ENCODE data around the gene DIS3L2. TPM values are rescaled to one million over a fixed set of nuclear protein-coding genes. Genes with fewer than 3 reads are reported as not detected.

Gene DIS3L2
- total RNA-seq, 4 donors from 2014 or later = 12.8 to 27.3 (median 16.8) TPM

DNA sequence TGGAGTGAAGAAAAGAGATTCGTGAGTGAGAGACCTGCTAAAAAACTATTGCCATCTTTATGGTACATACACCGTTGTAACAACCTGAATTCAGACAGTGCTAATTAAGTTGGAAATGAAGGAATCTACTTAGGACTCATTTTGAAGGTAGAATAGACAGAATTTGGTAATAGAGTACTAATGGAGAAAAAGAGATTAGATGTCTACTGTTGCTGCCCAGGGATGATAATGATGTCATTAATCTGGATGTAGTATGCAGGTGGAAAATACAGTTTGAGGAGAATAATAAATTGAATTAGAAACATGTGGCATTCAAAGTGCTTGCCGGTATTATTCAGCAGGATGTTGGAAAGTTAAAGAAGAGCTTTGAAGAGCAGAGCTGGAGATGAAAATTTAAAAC is 44.7 kb downstream of the DIS3L2 start:
- Histone ChIP-seq H3K4me1 (no peaks in the 10 kb centered on the region), H3K27ac (no peak overlapping the region), H3K4me3 (no peak overlapping the region), H3K27me3 (no peaks in the 10 kb centered on the region), H3K9me3 (no peaks in the 10 kb centered on the region), H3K36me3 (no peaks in the 10 kb centered on the region)
- TF ChIP-seq, protein P1, sequence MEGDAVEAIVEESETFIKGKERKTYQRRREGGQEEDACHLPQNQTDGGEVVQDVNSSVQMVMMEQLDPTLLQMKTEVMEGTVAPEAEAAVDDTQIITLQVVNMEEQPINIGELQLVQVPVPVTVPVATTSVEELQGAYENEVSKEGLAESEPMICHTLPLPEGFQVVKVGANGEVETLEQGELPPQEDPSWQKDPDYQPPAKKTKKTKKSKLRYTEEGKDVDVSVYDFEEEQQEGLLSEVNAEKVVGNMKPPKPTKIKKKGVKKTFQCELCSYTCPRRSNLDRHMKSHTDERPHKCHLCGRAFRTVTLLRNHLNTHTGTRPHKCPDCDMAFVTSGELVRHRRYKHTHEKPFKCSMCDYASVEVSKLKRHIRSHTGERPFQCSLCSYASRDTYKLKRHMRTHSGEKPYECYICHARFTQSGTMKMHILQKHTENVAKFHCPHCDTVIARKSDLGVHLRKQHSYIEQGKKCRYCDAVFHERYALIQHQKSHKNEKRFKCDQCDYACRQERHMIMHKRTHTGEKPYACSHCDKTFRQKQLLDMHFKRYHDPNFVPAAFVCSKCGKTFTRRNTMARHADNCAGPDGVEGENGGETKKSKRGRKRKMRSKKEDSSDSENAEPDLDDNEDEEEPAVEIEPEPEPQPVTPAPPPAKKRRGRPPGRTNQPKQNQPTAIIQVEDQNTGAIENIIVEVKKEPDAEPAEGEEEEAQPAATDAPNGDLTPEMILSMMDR (IDR thresholded peaks at IDR 0.05 in 4 of 5, conservative IDR thresholded peaks at IDR 0.05 in 1 of 5) = no peak
- TF ChIP-seq POLR2A (IDR thresholded peaks at IDR 0.05) = no peak
- intact Hi-C loops (cut with DNase I; ENCODE audit: low total_unique reads) (no loop called here), in situ Hi-C loops (cut with MboI; ENCODE audit: low sequenced_read_pairs in 4 of 4) (no loop called here)
- DNase-seq = no peak
- ATAC-seq = no peak

DNA sequence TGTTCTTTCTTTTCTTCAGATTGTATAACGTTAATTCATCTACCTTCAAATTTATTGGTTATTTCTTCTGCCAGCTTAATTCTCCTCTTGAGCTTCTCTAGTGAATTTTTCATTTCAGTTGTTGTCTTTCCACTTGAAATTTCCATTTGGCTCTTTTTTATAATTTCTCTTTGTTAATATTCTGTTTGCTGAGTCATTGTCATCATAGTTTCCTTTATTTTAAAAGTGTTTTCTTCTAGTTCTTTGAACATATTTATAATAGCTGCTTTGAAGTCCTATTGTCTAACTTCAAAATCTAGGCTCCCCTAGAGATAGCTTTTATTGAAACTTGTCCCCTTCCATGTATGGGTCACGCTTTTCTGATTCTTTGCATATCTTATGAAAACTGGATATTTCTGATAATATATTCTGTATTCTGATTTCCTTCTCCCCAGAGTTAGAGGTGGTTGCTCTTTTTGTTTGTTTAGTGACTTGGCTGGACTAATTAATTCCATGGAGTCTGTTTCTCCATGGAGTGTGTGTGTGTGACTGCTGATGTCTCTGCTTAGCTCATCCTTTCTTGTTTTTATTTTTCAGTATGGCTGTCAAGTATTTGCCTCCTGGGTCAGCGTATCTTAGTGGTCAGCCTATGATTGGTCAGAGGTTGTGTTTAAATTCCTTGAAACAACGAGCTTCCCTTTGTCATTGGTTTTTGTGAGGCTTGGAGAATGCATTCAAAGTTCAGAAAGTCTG is 47.6 kb downstream of the DIS3L2 start:
- no peak overlapping the region for H3K4me3 ChIP-seq
- DNase-seq = no peak
- TF ChIP-seq POLR2A (IDR thresholded peaks at IDR 0.05) = no peak
- TF ChIP-seq, protein P1 (IDR thresholded peaks at IDR 0.05 in 4 of 5, conservative IDR thresholded peaks at IDR 0.05 in 1 of 5) = no peak
- H3K36me3 ChIP-seq = no peaks in the 10 kb centered on the region
- no peak for ATAC-seq
- peaks cover 0 to 4% of the 10 kb centered on the region in 2 donors for H3K4me1 ChIP-seq
- in situ Hi-C loops (cut with MboI; ENCODE audit: low sequenced_read_pairs in 4 of 4) (no loop called here), intact Hi-C loops (cut with DNase I; ENCODE audit: low total_unique reads) (no loop called here)
- H3K27ac ChIP-seq = no peak overlapping the region
- no peaks in the 10 kb centered on the region for H3K27me3 ChIP-seq
- no peaks in the 10 kb centered on the region for H3K9me3 ChIP-seq

DNA sequence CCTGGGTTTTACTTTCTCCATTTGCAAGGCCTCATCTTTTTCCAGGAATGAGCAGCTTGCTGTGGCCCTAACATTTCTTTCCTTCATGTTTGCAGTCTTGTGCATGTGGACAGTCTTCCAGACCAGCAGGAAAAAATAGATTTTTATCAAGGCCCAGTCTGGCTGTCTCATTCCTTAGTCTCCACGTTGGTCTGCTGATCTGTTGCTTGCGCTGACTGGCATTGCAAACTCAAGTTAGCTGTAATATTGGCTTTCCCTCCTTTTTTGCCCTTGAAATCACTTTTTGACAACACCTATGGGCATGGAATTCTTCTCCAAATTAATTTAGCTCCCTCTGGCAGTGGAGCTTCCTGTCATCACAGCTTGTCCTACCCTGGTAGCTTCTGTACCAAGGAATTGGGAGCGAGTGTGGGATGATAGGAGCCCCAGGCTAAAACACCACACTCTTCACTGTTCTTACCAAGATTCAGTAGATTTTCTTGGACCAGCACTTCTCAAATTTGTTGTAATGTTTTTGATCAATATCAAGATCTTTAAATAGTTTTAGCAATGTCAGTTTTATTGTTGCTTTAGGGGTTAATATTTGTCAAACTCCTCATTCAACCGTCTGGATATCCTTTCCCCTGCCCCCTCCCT is 48.2 kb downstream of the DIS3L2 start:
- no peak overlapping the region for H3K4me3 ChIP-seq
- intact Hi-C loops (cut with DNase I; ENCODE audit: low total_unique reads) = no loop called here
- H3K36me3 ChIP-seq = no peaks in the 10 kb centered on the region
- no peaks in the 10 kb centered on the region for H3K9me3 ChIP-seq
- DNase-seq = no peak
- no peak for ATAC-seq
- TF ChIP-seq, protein P1 (IDR thresholded peaks at IDR 0.05 in 4 of 5, conservative IDR thresholded peaks at IDR 0.05 in 1 of 5) = no peak
- no peak for TF ChIP-seq POLR2A (IDR thresholded peaks at IDR 0.05)
- no peak overlapping the region for H3K27ac ChIP-seq
- no peaks in the 10 kb centered on the region for H3K27me3 ChIP-seq
- peaks cover 0 to 4% of the 10 kb centered on the region in 2 donors for H3K4me1 ChIP-seq
- in situ Hi-C loops (cut with MboI; ENCODE audit: low sequenced_read_pairs in 4 of 4) = no loop called here

DNA sequence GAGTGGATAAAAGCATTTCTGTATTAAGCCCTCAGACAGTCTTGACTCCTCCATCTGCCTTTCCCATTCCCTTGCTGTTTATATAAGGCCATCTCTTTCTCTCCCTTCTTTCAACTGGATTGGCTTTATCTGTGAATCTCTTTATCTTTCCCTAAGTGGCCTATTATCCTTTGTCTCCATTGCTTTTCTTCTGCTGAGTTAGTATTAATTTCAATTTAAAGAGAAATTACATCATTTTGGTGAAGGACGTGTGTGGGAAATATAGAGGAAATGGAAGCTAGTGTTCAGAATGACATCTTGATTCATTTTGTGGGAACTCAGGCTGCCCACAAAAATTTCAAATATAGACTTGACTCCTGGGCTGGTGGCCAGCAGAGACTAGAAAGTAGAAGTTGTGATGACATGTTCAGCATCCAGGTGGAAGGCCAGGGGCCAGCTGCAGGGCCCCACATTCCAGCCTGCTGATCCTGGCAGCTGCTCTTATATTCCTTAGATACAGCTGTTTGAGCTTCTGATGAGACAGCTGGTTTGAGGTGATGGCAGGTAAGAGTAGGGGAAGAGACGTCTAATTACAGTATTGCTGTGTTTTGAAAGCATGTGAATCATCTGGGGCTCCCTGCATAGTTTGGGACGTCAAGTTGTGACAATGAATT is 52.3 kb downstream of the DIS3L2 start:
- peaks cover 0 to 7% of the 10 kb centered on the region in 2 donors for H3K4me1 ChIP-seq
- intact Hi-C loops (cut with DNase I; ENCODE audit: low total_unique reads) = no loop called here
- in situ Hi-C loops (cut with MboI; ENCODE audit: low sequenced_read_pairs in 4 of 4) = no loop called here
- TF ChIP-seq, protein P1 (IDR thresholded peaks at IDR 0.05 in 4 of 5, conservative IDR thresholded peaks at IDR 0.05 in 1 of 5) = no peak
- TF ChIP-seq POLR2A (IDR thresholded peaks at IDR 0.05) = no peak
- no peaks in the 10 kb centered on the region for H3K9me3 ChIP-seq
- no peak overlapping the region for H3K27ac ChIP-seq
- H3K36me3 ChIP-seq = no peaks in the 10 kb centered on the region
- DNase-seq = no peak
- no peak overlapping the region for H3K4me3 ChIP-seq
- no peaks in the 10 kb centered on the region for H3K27me3 ChIP-seq
- ATAC-seq = no peak

Measured in gastrocnemius medialis (tissue), 4 donors.